SK-N-SH (cell line): Measurements from ENCODE around the gene RBM44.

Source experiments
- EZH2phosphoT487 ChIP-seq: fragments of 200-600 bp; sonication (generic); IDR thresholded peaks from 2 replicates; pipeline ENCODE4 v1.6.1; 2017; ENCODE audit warnings: low read depth, mixed run types, mild to moderate bottlenecking, antibody characterized with exemption, moderate library complexity, borderline replicate concordance
- POLR2AphosphoS5 ChIP-seq: IDR thresholded peaks from 2 replicates; pipeline ENCODE4 v1.6.1; 2012; ENCODE audit warnings: low read depth, low read length

DNA sequence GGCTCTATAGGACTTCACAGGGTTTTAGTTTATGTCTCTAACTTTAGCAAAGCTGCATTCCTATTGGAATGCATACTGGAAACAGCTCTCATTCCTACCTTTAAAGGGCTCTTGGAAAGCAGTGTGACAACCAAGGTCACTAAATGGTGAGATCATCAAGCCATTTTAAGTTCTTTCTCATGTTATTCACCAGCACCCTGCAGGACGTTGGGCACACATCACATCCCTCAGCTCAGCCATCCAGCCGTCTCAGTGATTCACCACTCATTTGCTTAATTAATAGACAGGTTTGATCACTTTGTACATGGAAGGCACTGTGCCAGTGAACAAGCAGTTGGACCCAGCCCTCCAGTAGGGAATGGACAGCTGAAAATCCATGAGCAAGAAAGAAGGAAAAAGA is 32.2 kb upstream of the RBM44 start:
- TF ChIP-seq EZH2phosphoT487 (no peak), POLR2AphosphoS5 (no peak)
